Activated naive CD4-positive, alpha-beta T cell treated with anti-CD3 and anti-CD28 coated beads, Interleukin-2, amount 10 ng/mL, durations not matched to agents 7 days and 5 days (primary cell): ENCODE data around the gene RPL18A.

Source experiments
- CTCF ChIA-PET: fragments of 350-600 bp; sonication (Branson Sonifier 250); formaldehyde crosslinking; loops from one replicate; lab custom pipeline; 2021; ENCODE audit warnings: antibody characterized with exemption; lab: Charles Lee
- DNase-seq: peaks from one replicate; pipeline ENCODE4 v3.0.0-alpha.2; 2020
- H3K27ac Mint-ChIP-seq: one replicate; pipeline ENCODE4 v1.8.0; 2021; ENCODE audit warnings: mild to moderate bottlenecking, moderate library complexity, mixed read lengths
- H3K27me3 Mint-ChIP-seq: one replicate; pipeline ENCODE4 v1.8.0; 2021; ENCODE audit warnings: mild to moderate bottlenecking, mixed read lengths
- H3K36me3 Mint-ChIP-seq: one replicate; pipeline ENCODE4 v1.8.0; 2021; ENCODE audit warnings: mixed read lengths
- H3K4me1 Mint-ChIP-seq: one replicate; pipeline ENCODE4 v1.8.0; 2021; ENCODE audit warnings: mixed read lengths
- H3K4me3 Mint-ChIP-seq: one replicate; pipeline ENCODE4 v1.8.0; 2021; ENCODE audit warnings: mild to moderate bottlenecking, moderate library complexity, mixed read lengths
- H3K9me3 Mint-ChIP-seq: one replicate; pipeline ENCODE4 v1.8.0; 2021; ENCODE audit warnings: mixed read lengths

RPL18A gene

GRCh38 chr19:17859533-17860330, at the start of gene RPL18A:
TSS of gene RPL18A (plus strand) at chr19:17859910. CDS start at chr19:17859957, 47 bp downstream.
- Mint-ChIP-seq H3K27ac (peak within 1 kb of the TSS; percentile 95), H3K4me1 (peaks cover 35% of the 10 kb centered on the region), H3K27me3 (peaks cover 7% of the 10 kb centered on the region), H3K4me3 (peak within 1 kb of the TSS; percentile 96), H3K36me3 (peaks cover 34% of the 10 kb centered on the region), H3K9me3 (no peaks in the 10 kb centered on the region)
- DNase-seq = peak; percentile 100
- CTCF ChIA-PET = interaction anchor here (0.5 to 3.8 kb wide), 20 partner anchors 10 to 286 kb away, joined by 3 to 101 read pairs (median 4); partner anchors contain the start of genes CCDC124, JAK3 and SLC5A5

GRCh38 chr19:17811103-17811502, 48.6 kb upstream of the RPL18A start:
- Mint-ChIP-seq H3K9me3 (no peaks in the 10 kb centered on the region), H3K36me3 (peaks cover under 1% of the 10 kb centered on the region), H3K4me3 (no peak overlapping the region), H3K27ac (no peak overlapping the region), H3K27me3 (peaks cover 45% of the 10 kb centered on the region), H3K4me1 (peaks cover 21% of the 10 kb centered on the region)
- CTCF ChIA-PET = no interaction called here
- DNase-seq = no peak

GRCh38 chr19:17811681-17812080, 48.0 kb upstream of the RPL18A start:
- Mint-ChIP-seq H3K4me1 (peaks cover 18% of the 10 kb centered on the region), H3K9me3 (no peaks in the 10 kb centered on the region), H3K4me3 (no peak overlapping the region), H3K36me3 (peaks cover 4% of the 10 kb centered on the region), H3K27ac (no peak overlapping the region), H3K27me3 (peaks cover 41% of the 10 kb centered on the region)
- CTCF ChIA-PET = no interaction called here
- no peak for DNase-seq

GRCh38 chr19:17812099-17812498, 47.6 kb upstream of the RPL18A start:
- H3K4me3 Mint-ChIP-seq = no peak overlapping the region

GRCh38 chr19:17817668-17818363, 41.9 kb upstream of the RPL18A start:
- Mint-ChIP-seq H3K36me3 (peaks cover 4% of the 10 kb centered on the region), H3K27me3 (no peaks in the 10 kb centered on the region), H3K27ac (no peak overlapping the region), H3K4me3 (no peak overlapping the region), H3K4me1 (peaks cover 3% of the 10 kb centered on the region), H3K9me3 (no peaks in the 10 kb centered on the region)
- CTCF ChIA-PET = interaction anchor here (1.4 kb wide), 1 partner anchor 36 kb away, joined by 4 read pairs; no protein-coding TSS in a partner anchor
- no peak for DNase-seq

More at GRCh38 chr19:17812099-17812498, 47.6 kb upstream of the RPL18A start:
- Mint-ChIP-seq H3K27me3 (peaks cover 41% of the 10 kb centered on the region), H3K27ac (no peak overlapping the region), H3K9me3 (no peaks in the 10 kb centered on the region), H3K4me1 (peaks cover 17% of the 10 kb centered on the region), H3K36me3 (peaks cover 4% of the 10 kb centered on the region)
- no peak for DNase-seq
- CTCF ChIA-PET = no interaction called here

- H3K27me3 Mint-ChIP-seq = no peaks in the 10 kb centered on the region
- no peak for DNase-seq
- no peak within 1 kb of the TSS for H3K4me3 Mint-ChIP-seq
- no peaks in the 10 kb centered on the region for H3K9me3 Mint-ChIP-seq
- peaks cover 10% of the 10 kb centered on the region for H3K36me3 Mint-ChIP-seq
- H3K4me1 Mint-ChIP-seq = peaks cover 2% of the 10 kb centered on the region
- H3K27ac Mint-ChIP-seq = no peak within 1 kb of the TSS
- CTCF ChIA-PET = no interaction called here
These were observed 38.5 kb upstream of the RPL18A start, which contains the start of gene INSL3 for GRCh38 chr19:17821190-17821589. TSS of gene INSL3 (minus strand) at chr19:17821519. CDS start at chr19:17821506, 13 bp downstream.

- no peaks in the 10 kb centered on the region for H3K4me1 Mint-ChIP-seq
- no peak overlapping the region for H3K4me3 Mint-ChIP-seq
- no peaks in the 10 kb centered on the region for H3K27me3 Mint-ChIP-seq
- peak overlapping the region; percentile 52 for H3K27ac Mint-ChIP-seq
- DNase-seq = no peak
- H3K9me3 Mint-ChIP-seq = no peaks in the 10 kb centered on the region
- CTCF ChIA-PET = no interaction called here
- peaks cover 23% of the 10 kb centered on the region for H3K36me3 Mint-ChIP-seq
These were observed 35.4 kb upstream of the RPL18A start for GRCh38 chr19:17824339-17824738.

- Mint-ChIP-seq H3K27me3 (no peaks in the 10 kb centered on the region), H3K4me3 (no peak overlapping the region), H3K27ac (peak overlapping the region; percentile 14), H3K9me3 (no peaks in the 10 kb centered on the region), H3K4me1 (no peaks in the 10 kb centered on the region), H3K36me3 (peaks cover 39% of the 10 kb centered on the region)
- no peak for DNase-seq
- CTCF ChIA-PET = interaction anchor here (0.9 kb wide), 1 partner anchor 33 kb away, joined by 3 read pairs; the partner anchor contains the start of gene RPL18A
These were observed 33.1 kb upstream of the RPL18A start for GRCh38 chr19:17826508-17827056.

GRCh38 chr19:17829855-17830566, 29.7 kb upstream of the RPL18A start:
- no peak for DNase-seq
- Mint-ChIP-seq H3K36me3 (peaks cover 65% of the 10 kb centered on the region), H3K9me3 (peaks cover 3% of the 10 kb centered on the region), H3K4me1 (peaks cover 8% of the 10 kb centered on the region), H3K27me3 (no peaks in the 10 kb centered on the region), H3K4me3 (no peak overlapping the region), H3K27ac (peak overlapping the region; percentile 33)
- CTCF ChIA-PET = no interaction called here

GRCh38 chr19:17830567-17831418, 28.9 kb upstream of the RPL18A start:
- H3K4me3 Mint-ChIP-seq = no peak overlapping the region
- peaks cover 69% of the 10 kb centered on the region for H3K36me3 Mint-ChIP-seq
- CTCF ChIA-PET = no interaction called here
- H3K4me1 Mint-ChIP-seq = peaks cover 15% of the 10 kb centered on the region
- H3K27me3 Mint-ChIP-seq = no peaks in the 10 kb centered on the region
- peak overlapping the region; percentile 33 for H3K27ac Mint-ChIP-seq
- peaks cover 8% of the 10 kb centered on the region for H3K9me3 Mint-ChIP-seq
- peak; percentile 67 for DNase-seq

- Mint-ChIP-seq H3K27me3 (no peaks in the 10 kb centered on the region), H3K4me1 (peaks cover 17% of the 10 kb centered on the region), H3K9me3 (peaks cover 8% of the 10 kb centered on the region), H3K36me3 (peaks cover 73% of the 10 kb centered on the region), H3K27ac (no peak overlapping the region), H3K4me3 (no peak overlapping the region)
- DNase-seq = no peak
- CTCF ChIA-PET = no interaction called here
These were observed 28.3 kb upstream of the RPL18A start for GRCh38 chr19:17831419-17831888.

GRCh38 chr19:17832443-17833208, 27.1 kb upstream of the RPL18A start:
- no peak for DNase-seq
- H3K27me3 Mint-ChIP-seq = no peaks in the 10 kb centered on the region
- CTCF ChIA-PET = interaction anchor here (1.8 kb wide), 1 partner anchor 23 kb away, joined by 5 read pairs; no protein-coding TSS in a partner anchor
- H3K27ac Mint-ChIP-seq = peak overlapping the region; percentile 37
- peaks cover 75% of the 10 kb centered on the region for H3K36me3 Mint-ChIP-seq
- H3K4me1 Mint-ChIP-seq = peaks cover 20% of the 10 kb centered on the region
- peaks cover 8% of the 10 kb centered on the region for H3K9me3 Mint-ChIP-seq
- no peak overlapping the region for H3K4me3 Mint-ChIP-seq
